GM12878 (cell line): ENCODE results near the gene DCDC2C. TPM values are rescaled to one million over a fixed set of nuclear protein-coding genes. Genes with fewer than 3 reads are reported as not detected.

Experiments used
- ATAC-seq: fragments of 200-7000 bp; cut with Tn5 transposase; 3 replicates; pipeline ENCODE4 v1.9.1; 2020; ENCODE audit warnings: mild to moderate bottlenecking, moderate library complexity
- BruUV-seq: library from RNA; stranded (reverse); fragments of 400-500 nt; replicated peaks from 2 replicates; lab custom pipeline; 2021; lab: Mats Ljungman, UMichigan
- CTCF ChIA-PET: fragments of 300-600 bp; sonication (Branson Sonifier 250); formaldehyde crosslinking; extraction: SDS; loops from one replicate; lab custom pipeline; 2021; ENCODE audit warnings: inconsistent platforms; lab: Yijun Ruan, JAX
- POLR2A ChIA-PET: fragments of 350-600 bp; formaldehyde crosslinking; extraction: SDS; loops from one replicate; lab custom pipeline; 2021; ENCODE audit warnings: inconsistent platforms; lab: Charles Lee
- RAD21 ChIA-PET: fragments of 300-600 bp; sonication (Branson Sonifier 250); formaldehyde crosslinking; loops from one replicate; lab custom pipeline; 2023; ENCODE audit warnings: antibody characterized with exemption; ENCODE audit not compliant: unreplicated experiment; lab: Charles Lee
- SMC1A ChIA-PET: fragments of 300-600 bp; sonication (Branson Sonifier 250); formaldehyde crosslinking; loops from one replicate; lab custom pipeline; 2023; ENCODE audit not compliant: unreplicated experiment, uncharacterized antibody; lab: Charles Lee
- DNase-seq: peaks from one replicate; pipeline ENCODE4 v3.0.0-alpha.2; 2011; ENCODE audit warnings: low read depth, low spot score
- FAIRE-seq: peaks from 3 replicates; lab custom pipeline; 2011; peaks lifted over from hg19 to GRCh38; lab: Jason Lieb, UNC
- H2AFZ ChIP-seq: 2 replicates; pipeline ENCODE4 v1.6.0; 2011; ENCODE audit warnings: low read depth, low read length, control low read depth; ENCODE audit not compliant: control insufficient read depth
- H3K27ac ChIP-seq: 2 replicates; pipeline ENCODE4 v1.5.1; 2011; ENCODE audit warnings: control low read depth; ENCODE audit not compliant: control insufficient read depth, insufficient read depth
- H3K27me3 ChIP-seq, 2 experiments: replicated peaks in 1 of 2; 2 replicates each; pipeline versions ENCODE4 v1.6.0 to v1.6.1; 2011; ENCODE audit warnings: low read length in 1 of 2; ENCODE audit not compliant: control insufficient read depth in 2 of 2, insufficient read depth in 2 of 2
- H3K36me3 ChIP-seq, 2 experiments: 2 replicates each; pipeline ENCODE4 v1.5.1; 2011; ENCODE audit warnings: low read length in 1 of 2; ENCODE audit not compliant: control insufficient read depth in 2 of 2, insufficient read depth in 2 of 2
- H3K4me1 ChIP-seq: 2 replicates; pipeline ENCODE4 v1.6.1; 2011; ENCODE audit warnings: mild to moderate bottlenecking, low read length, moderate library complexity, mixed read lengths; ENCODE audit not compliant: control insufficient read depth, insufficient read depth
- H3K4me2 ChIP-seq: 2 replicates; pipeline ENCODE4 v1.6.0; 2011; ENCODE audit warnings: control low read depth; ENCODE audit not compliant: control insufficient read depth, insufficient read depth
- H3K4me3 ChIP-seq: fragments of 200-600 bp; sonication (generic); 2 replicates; pipeline ENCODE4 v1.5.1; 2016
- H3K79me2 ChIP-seq: 2 replicates; pipeline ENCODE4 v1.6.0; 2011; ENCODE audit warnings: low read length; ENCODE audit not compliant: control insufficient read depth, insufficient read depth
- H3K9ac ChIP-seq: 2 replicates; pipeline ENCODE4 v1.8.0; 2011; ENCODE audit warnings: low read length, control low read depth, mixed read lengths; ENCODE audit not compliant: control insufficient read depth, insufficient read depth
- H3K9me3 ChIP-seq: replicated peaks from 3 replicates; pipeline ENCODE4 v1.5.1; 2011; ENCODE audit warnings: mild to moderate bottlenecking, low read length; ENCODE audit not compliant: control insufficient read depth, insufficient read depth
- H4K20me1 ChIP-seq: 2 replicates; pipeline ENCODE4 v1.6.0; 2011; ENCODE audit not compliant: control insufficient read depth, insufficient read depth
- CBX5 ChIP-seq: sonication (generic); IDR thresholded peaks from 2 replicates; pipeline ENCODE4 v1.6.1; 2016; ENCODE audit warnings: low read depth, moderate library complexity, mild to moderate bottlenecking, inconsistent platforms
- CHD4 ChIP-seq: fragments of 200-600 bp; sonication (generic); IDR thresholded peaks from 2 replicates; pipeline ENCODE4 v1.6.1; 2016; ENCODE audit warnings: mild to moderate bottlenecking
- GABPA ChIP-seq: IDR thresholded peaks from 2 replicates; pipeline ENCODE4 v1.6.1; 2014; ENCODE audit warnings: antibody characterized with exemption, low read depth, mild to moderate bottlenecking, inconsistent platforms
- GATAD2B ChIP-seq: fragments of 450-650 bp; conservative IDR thresholded peaks from 2 replicates; pipeline ENCODE4 v1.6.1; 2017; ENCODE audit warnings: low read depth, mild to moderate bottlenecking, moderate library complexity
- JUNB ChIP-seq: IDR thresholded peaks from 2 replicates; pipeline ENCODE4 v1.6.1; 2016; ENCODE audit warnings: antibody characterized with exemption, mild to moderate bottlenecking
- MYB ChIP-seq: fragments of 150-350 bp; IDR thresholded peaks from 2 replicates; pipeline ENCODE4 v1.6.1; 2014; ENCODE audit warnings: mild to moderate bottlenecking, low read depth, low read length, borderline replicate concordance
- NFIC ChIP-seq: IDR thresholded peaks from 2 replicates; pipeline ENCODE4 v1.6.1; 2012; ENCODE audit warnings: low read depth, mild to moderate bottlenecking, inconsistent platforms, low read length, moderate library complexity
- POLR2A ChIP-seq: IDR thresholded peaks from 2 replicates; pipeline ENCODE4 v1.6.1; 2011; ENCODE audit warnings: low read depth, mild to moderate bottlenecking, low read length
- RELA ChIP-seq: fragments of 450-650 bp; IDR thresholded peaks from 2 replicates; pipeline ENCODE4 v1.8.0; 2014; ENCODE audit warnings: borderline replicate concordance; ENCODE audit not compliant: partially characterized antibody
- TCF3 ChIP-seq: IDR thresholded peaks from 2 replicates; pipeline ENCODE4 v1.6.1; 2012; ENCODE audit warnings: low read depth, mild to moderate bottlenecking, low read length, borderline replicate concordance; ENCODE audit not compliant: insufficient read depth
- WRNIP1 ChIP-seq: IDR thresholded peaks from 2 replicates; pipeline ENCODE4 v1.6.1; 2011; ENCODE audit warnings: low read depth, low read length, improper control_type of control experiment, borderline replicate concordance
- WGBS: methylation state at CpG from one replicate; pipeline ENCODE4 v1.1.6; 2016; ENCODE audit warnings: low lambda C conversion rate; ENCODE audit not compliant: insufficient replicate concordance, insufficient coverage; ENCODE audit errors: missing lambda C conversion rate; 5-methylcytosine and 5-hydroxymethylcytosine counted together
- in situ Hi-C: fragments of 300-500 bp; cut with MboI; formaldehyde crosslinking; loops from 9 replicates; pipeline ENCODE4 v1.14.3; 2018; ENCODE audit warnings: mixed read lengths
- intact Hi-C: fragments of 100-400 bp; cut with micrococcal nuclease; formaldehyde crosslinking; loops from one replicate; pipeline ENCODE4 v1.14.2; 2022; ENCODE audit not compliant: unreplicated experiment
- polyA plus RNA-seq, 11 experiments: library from polyadenylated mRNA; depleted of rRNA in 4 of 11; unstranded in 6 of 11; stranded (reverse) in 5 of 11; fragments of >200 nt; fragmentation: Nextera tagmentation in 4 of 11; fragmentation: Illumina TruSeq in 1 of 11; extraction: Ambion mirVana in 4 of 11; extraction: Trizol in 1 of 11; gene quantifications; 1 replicate in 1 of 11; 2 replicates in 10 of 11; pipeline versions ENCODE4 v1.2.1 to v1.2.3, GENCODE V29; 2011 to 2016; ENCODE audit warnings: inconsistent platforms in 2 of 11, missing spikeins in 2 of 11, low read depth in 1 of 11
- total RNA-seq, 4 experiments: library from RNA; depleted of rRNA in 3 of 4; stranded (reverse); fragments of >200 nt in 3 of 4; fragmentation: Illumina TruSeq in 1 of 4; extraction: Trizol in 1 of 4; gene quantifications; 2 replicates each; pipeline versions ENCODE4 v1.2.1 to v1.2.3, GENCODE V29; 2013 to 2021
- TF ChIP-seq, protein P1 (sequence below), 3 experiments: IDR thresholded peaks in 2 of 3; conservative IDR thresholded peaks in 1 of 3; 2 replicates each; pipeline ENCODE4 v1.5.1; 2011; ENCODE audit warnings: low read depth in 3 of 3, low read length in 3 of 3, mild to moderate bottlenecking in 3 of 3, control low read depth in 2 of 3, moderate library complexity in 2 of 3, inconsistent platforms in 1 of 3, mixed read lengths in 1 of 3; ENCODE audit not compliant: control insufficient read depth in 2 of 3, insufficient read depth in 1 of 3; ENCODE audit errors: extremely low read depth in 1 of 3
- TF ChIP-seq, protein P2 (sequence below): fragments of 450-650 bp; formaldehyde crosslinking; IDR thresholded peaks from 2 replicates; pipeline ENCODE4 v1.5.0; 2022; ENCODE audit warnings: mild to moderate bottlenecking, missing genetic modification characterization

DCDC2C gene
- total and polyA plus RNA-seq, 10 of the 15 experiments (the other 5 are each of a cell fraction or from before 2014, with no cell fraction given): not detected

DNA sequence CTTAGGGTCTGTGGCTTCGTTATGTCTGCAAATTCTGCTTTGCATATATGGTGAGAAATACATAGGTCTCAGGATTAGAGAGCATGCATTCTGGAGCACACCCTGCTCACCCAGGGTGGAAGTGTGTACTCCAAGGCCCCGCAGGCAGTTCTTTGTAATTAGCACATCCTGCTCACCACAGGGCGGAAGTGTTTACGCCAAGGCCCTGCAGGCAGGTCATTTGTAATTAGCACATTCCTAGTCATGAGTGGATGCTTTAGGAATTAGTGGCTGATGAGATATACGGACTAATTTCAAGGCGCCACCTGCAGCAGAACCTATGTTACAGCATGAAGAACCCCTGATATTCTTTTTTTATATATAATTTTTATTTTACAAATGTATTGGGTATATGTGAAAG, 41.1 kb upstream of the DCDC2C start:
- Histone ChIP-seq H4K20me1 (no peaks in the 10 kb centered on the region), H3K4me3 (no peak overlapping the region), H3K9me3 (peaks cover 3% of the 10 kb centered on the region; the same call in 2 of the 3 replicates), H3K27ac (no peak overlapping the region), H3K4me2 (no peak overlapping the region), H2AFZ (peak overlapping the region; percentile 63), H3K36me3 (no peaks in the 10 kb centered on the region)
- POLR2A ChIA-PET: no interaction called here
- 27% methylated on average over 6 of the region's 6 CpGs for WGBS
- in situ Hi-C loops: no loop called here
- RAD21 ChIA-PET: interaction anchor here (1.1 to 2.2 kb wide), 2 partner anchors 11 to 240 kb away, joined by 3 to 6 read pairs; no protein-coding TSS in a partner anchor
- no peak for DNase-seq
- CTCF ChIA-PET: no interaction called here
- no peak for FAIRE-seq
- ATAC-seq: peak; percentile 32
- TF ChIP-seq, protein P1, sequence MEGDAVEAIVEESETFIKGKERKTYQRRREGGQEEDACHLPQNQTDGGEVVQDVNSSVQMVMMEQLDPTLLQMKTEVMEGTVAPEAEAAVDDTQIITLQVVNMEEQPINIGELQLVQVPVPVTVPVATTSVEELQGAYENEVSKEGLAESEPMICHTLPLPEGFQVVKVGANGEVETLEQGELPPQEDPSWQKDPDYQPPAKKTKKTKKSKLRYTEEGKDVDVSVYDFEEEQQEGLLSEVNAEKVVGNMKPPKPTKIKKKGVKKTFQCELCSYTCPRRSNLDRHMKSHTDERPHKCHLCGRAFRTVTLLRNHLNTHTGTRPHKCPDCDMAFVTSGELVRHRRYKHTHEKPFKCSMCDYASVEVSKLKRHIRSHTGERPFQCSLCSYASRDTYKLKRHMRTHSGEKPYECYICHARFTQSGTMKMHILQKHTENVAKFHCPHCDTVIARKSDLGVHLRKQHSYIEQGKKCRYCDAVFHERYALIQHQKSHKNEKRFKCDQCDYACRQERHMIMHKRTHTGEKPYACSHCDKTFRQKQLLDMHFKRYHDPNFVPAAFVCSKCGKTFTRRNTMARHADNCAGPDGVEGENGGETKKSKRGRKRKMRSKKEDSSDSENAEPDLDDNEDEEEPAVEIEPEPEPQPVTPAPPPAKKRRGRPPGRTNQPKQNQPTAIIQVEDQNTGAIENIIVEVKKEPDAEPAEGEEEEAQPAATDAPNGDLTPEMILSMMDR (IDR thresholded peaks at IDR 0.05 in 2 of 3, conservative IDR thresholded peaks at IDR 0.05 in 1 of 3; ENCODE audit: control insufficient read depth in 2 of 3, extremely low read depth in 1 of 3, insufficient read depth in 1 of 3, low read depth in 3 of 3, low read length in 3 of 3): peak in 1 of 3 experiments; percentile 20; a peak in 1 of 6 replicates
- TF ChIP-seq JUNB (no peak), RELA (no peak)
- TF ChIP-seq, all 136 proteins: peak for 1
- H3K27me3 ChIP-seq: no peaks in the 10 kb centered on the region
- no peaks in the 10 kb centered on the region for H3K79me2 ChIP-seq
- no TSS peak for BruUV-seq
- SMC1A ChIA-PET: no interaction called here
- no peak overlapping the region for H3K9ac ChIP-seq
- peaks cover 15% of the 10 kb centered on the region for H3K4me1 ChIP-seq
- intact Hi-C loops: no loop called here

DNA sequence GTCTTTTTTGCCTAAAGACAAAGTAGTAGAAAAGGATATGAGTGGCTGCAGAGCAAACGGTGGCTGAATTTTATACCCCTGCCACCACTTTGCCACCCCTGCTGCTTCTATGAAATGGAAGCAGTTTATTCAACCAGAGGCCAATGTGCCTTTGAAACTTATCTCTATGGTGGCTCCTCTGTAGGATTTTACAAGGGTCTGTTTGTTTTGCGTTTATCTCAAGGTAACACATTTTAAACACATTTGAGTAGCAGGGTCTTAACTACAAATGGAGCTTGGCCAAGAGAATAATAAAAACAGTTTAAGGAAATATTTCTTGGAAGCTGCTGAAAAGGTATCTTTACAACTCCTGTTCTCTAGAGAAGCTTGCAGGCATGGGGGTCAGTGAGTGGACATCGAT, 39.3 kb upstream of the DCDC2C start:
- no TSS peak for BruUV-seq
- ChIA-PET RAD21 (no interaction called here), POLR2A (no interaction called here), SMC1A (interaction anchor here (1.0 kb wide), 1 partner anchor 12 kb away, joined by 3 read pairs; no protein-coding TSS in a partner anchor), CTCF (no interaction called here)
- Histone ChIP-seq H3K9ac (no peak overlapping the region), H3K4me1 (peaks cover 15% of the 10 kb centered on the region), H3K27ac (no peak overlapping the region), H4K20me1 (no peaks in the 10 kb centered on the region), H3K4me2 (no peak overlapping the region), H3K9me3 (peaks cover 3% of the 10 kb centered on the region; the same call in 2 of the 3 replicates), H3K36me3 (no peaks in the 10 kb centered on the region), H3K4me3 (no peak overlapping the region), H3K27me3 (no peaks in the 10 kb centered on the region), H3K79me2 (no peaks in the 10 kb centered on the region), H2AFZ (no peak overlapping the region)
- ATAC-seq: no peak
- no peak for FAIRE-seq
- no peak for DNase-seq
- in situ Hi-C loops (no loop called here), intact Hi-C loops (no loop called here)
- 68% methylated on average over 3 of the region's 3 CpGs for WGBS
- TF ChIP-seq MYB (no peak), WRNIP1 (no peak), POLR2A (no peak), TCF3 (no peak), CHD4 (no peak), JUNB (no peak), GABPA (no peak), GATAD2B (no peak), NFIC (no peak), CBX5 (no peak)
- TF ChIP-seq, protein P2, sequence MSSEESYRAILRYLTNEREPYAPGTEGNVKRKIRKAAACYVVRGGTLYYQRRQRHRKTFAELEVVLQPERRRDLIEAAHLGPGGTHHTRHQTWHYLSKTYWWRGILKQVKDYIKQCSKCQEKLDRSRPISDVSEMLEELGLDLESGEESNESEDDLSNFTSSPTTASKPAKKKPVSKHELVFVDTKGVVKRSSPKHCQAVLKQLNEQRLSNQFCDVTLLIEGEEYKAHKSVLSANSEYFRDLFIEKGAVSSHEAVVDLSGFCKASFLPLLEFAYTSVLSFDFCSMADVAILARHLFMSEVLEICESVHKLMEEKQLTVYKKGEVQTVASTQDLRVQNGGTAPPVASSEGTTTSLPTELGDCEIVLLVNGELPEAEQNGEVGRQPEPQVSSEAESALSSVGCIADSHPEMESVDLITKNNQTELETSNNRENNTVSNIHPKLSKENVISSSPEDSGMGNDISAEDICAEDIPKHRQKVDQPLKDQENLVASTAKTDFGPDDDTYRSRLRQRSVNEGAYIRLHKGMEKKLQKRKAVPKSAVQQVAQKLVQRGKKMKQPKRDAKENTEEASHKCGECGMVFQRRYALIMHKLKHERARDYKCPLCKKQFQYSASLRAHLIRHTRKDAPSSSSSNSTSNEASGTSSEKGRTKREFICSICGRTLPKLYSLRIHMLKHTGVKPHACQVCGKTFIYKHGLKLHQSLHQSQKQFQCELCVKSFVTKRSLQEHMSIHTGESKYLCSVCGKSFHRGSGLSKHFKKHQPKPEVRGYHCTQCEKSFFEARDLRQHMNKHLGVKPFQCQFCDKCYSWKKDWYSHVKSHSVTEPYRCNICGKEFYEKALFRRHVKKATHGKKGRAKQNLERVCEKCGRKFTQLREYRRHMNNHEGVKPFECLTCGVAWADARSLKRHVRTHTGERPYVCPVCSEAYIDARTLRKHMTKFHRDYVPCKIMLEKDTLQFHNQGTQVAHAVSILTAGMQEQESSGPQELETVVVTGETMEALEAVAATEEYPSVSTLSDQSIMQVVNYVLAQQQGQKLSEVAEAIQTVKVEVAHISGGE (CRISPR knock-in tag): no peak
